GM19043 (cell line): Measurements from ENCODE around the gene CPA1.
"Not testable (repeated sequence)": the region's sequence is repeated elsewhere in the genome, so short reads cannot be mapped to it uniquely, and the experiment has no call there.

Experiments
- ATAC-seq: cut with Tn5 transposase; IDR thresholded peaks from one replicate; pipeline ENCODE4 v1.9.1; 2021; ENCODE audit warnings: low read depth; ENCODE audit not compliant: unreplicated experiment

CPA1 gene

DNA sequence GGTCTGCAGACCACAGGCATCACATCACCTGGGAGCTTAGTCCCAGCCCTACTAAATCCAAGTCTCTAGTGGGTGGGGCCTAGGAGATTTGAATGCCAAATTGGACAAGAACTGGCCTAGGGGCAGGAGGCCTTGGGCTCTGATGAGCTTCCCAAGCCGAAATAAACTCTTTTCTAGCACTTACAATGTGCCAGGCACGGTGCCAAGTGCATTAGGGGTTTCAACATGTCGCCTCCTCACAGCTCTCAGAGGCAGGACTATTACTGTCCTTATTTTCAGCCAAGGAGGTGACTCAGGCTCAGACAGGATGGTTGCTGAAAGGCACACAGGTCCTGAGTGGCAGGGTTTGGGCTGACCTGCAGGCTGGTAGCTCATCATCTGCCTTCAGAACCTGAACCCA, 9.2 kb upstream of the CPA1 start:
- ATAC-seq: no peak

DNA sequence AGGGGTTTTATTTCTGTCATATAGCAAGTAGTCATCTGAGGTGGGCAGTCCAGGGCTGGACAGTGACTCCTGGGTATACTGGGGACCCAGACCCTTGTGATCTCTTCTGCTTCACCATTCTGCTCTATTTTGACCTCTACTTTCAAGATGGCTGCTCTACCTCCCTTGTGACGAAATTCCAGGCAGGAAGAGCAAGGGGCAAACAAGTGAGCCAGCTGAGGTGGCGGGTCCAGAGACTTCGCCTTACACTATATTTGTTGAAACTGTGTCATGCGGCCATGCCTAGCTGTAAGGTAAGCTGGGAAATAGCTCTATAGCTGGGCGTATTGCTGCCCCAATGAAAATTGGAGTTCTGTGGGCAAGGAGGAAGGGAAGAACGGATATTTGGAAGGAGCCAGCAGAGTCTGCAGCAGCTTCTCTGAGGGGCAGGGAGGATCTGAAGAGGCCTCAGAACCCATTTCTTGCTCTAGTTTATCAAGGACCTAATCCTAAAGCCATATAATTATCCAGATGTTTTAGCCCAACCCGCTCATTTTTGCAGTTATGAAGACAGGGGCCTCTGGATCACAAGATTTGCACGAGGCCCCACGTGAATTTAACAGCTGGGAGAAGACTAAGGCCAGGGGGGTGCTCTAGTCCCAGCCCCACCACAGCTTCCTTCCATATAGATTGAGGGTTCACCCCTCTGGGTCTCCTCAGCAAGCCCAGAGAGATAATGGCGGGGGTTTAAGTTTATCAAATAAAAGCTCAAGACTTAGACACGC, 7.7 kb upstream of the CPA1 start:
- ATAC-seq: no peak

DNA sequence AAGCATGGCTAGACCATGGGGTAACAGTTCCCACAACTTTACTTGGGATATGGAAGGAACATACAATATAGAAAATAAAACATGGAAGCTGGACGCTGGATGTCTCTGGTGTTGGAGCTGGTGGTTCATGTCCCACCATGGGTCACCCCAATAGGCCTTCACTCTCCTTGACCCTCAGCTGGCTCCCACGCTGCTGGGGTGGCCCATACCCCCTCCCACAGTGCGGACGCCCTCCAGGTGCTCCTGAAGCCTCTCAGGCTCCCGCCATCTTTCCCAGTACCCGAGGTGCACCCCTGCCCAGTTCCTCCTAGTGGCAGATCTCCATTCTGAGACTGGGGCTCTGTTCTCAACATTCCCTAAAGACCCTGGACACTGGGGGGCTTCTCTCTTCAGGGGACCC, 5.8 kb upstream of the CPA1 start:
- ATAC-seq: no peak

DNA sequence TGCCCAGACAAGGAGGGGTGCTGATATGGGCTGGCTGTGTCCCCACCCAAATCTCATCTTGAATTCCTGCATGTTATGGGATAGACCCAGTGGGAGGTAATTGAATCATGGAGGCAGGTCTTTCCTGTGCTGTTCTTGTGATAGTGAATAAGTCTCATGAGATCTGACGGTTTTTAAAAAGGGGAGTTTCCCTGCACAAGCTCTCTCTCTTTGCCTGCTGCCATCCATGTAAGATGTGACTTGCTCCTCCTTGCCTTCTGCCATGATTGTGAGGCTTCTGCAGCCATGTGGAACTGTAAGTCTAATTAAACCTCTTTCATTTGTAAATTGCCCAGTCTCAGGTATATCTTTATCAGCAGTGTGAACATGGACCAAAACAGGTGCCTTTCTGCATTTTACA, 3.8 kb upstream of the CPA1 start:
- ATAC-seq: not testable (repeated sequence)

DNA sequence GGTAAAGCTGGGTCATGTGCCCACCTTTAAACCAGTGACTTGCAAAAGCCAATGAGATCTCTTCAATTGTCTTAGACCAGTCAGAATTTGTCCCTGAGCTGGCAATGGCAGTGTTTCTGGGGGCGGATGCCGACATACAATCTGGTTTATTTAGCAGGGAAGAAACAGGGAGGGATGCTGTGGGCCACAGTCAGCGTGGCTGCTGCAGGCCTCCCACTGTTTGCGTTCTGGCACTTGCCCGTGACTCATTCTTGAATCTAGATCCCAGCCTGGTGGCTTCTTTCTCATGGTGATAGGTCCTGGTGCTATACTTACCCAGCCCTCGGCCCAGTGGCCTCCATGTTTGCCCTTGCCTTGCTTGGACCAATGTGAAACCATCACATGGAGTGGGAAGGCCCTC, 3.1 kb upstream of the CPA1 start:
- ATAC-seq: no peak

DNA sequence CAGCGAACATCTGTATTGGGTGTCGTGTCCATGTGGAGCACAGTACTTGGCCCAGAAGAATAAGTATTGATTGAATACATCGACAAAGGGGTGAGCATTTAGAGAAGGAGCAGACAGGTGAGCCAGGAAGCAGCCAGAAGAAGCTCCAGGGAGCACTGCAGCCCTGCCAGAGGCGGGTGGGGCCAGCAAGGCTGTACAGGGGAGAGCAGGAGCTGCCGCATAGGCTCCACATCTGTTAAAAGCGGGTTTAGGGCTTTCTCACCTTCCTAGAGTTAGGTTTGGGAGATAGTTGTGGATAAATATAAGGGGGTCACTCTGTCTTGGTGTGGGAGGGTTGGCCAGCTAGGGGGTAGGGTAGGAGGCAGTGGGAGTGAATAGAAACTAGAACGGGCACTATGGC, 1.3 kb upstream of the CPA1 start:
- ATAC-seq: no peak

DNA sequence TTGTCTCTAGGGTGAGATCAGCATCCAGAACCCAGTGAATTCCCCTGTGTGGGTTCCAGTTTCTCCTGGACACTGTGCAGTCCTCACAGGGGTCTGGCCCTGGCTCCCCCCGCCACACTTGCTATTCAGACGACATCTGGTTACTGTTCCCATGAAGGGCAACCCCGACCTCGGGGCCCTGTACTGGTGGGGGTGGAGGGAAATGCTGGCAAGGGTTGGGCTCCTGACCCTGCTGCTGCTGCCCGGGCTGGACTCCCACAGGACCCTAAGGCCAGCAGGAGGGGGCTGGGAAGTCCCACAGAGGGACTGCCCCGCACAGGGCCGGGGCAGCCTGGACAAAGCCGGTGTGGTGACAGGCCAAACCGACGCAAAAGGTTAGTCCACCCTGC, 768 bp upstream of the CPA1 start:
- no peak for ATAC-seq

DNA sequence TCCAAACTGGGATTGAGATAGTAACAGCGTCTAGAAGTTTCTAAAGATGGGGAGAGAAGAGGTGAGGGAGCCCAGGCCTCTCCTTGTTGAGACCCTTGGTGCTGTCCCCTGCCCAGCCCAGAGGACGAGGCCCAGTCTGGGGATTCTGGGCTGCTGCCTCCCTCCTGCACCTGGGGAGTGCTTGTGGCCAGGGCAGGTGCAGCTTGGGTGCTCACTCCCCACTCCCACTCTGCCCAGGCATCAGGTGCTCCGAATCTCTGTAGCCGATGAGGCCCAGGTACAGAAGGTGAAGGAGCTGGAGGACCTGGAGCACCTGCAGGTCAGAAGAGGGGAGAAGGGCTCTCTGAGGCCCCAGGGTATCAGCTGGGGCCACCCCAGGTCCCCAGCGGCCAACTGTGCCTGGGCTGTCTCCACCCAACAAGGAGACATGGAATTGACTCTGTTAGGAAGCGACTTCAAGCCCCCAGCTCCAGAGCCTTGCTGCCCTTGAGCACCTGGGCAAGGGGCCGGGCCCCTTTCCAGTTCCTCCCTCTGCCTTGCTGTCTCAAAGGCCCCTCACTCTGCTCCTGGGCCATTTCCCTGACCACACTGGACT, 664 bp downstream of the CPA1 start:
- ATAC-seq: no peak

DNA sequence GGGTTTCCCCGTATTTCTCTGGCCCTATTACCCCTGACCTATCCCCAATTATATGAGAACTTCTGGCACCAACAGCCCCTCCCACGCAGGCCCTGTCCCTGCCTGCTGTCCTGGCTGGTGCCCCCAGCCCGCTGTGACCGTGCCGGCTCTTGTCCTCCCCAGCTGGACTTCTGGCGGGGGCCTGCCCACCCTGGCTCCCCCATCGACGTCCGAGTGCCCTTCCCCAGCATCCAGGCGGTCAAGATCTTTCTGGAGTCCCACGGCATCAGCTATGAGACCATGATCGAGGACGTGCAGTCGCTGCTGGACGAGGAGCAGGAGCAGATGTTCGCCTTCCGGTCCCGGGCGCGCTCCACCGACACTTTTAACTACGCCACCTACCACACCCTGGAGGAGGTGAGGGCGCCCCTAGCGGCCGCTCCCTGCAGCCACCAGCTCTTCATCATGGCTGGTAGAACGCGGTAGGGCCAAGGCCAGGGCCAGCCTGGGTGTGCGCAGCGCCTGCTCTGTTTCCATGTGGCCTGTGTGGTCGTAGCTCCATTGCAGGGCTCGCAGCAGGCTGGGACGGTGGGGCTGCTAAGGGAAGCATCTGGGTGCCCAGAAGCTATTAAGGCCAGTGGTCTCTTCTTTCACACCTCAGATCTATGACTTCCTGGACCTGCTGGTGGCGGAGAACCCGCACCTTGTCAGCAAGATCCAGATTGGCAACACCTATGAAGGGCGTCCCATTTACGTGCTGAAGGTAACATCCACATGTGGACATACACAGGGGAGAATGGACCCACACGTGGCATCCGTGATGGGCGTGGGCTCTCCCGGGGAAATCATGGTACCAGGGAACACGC, 1.4 kb downstream of the CPA1 start:
- ATAC-seq: no peak

DNA sequence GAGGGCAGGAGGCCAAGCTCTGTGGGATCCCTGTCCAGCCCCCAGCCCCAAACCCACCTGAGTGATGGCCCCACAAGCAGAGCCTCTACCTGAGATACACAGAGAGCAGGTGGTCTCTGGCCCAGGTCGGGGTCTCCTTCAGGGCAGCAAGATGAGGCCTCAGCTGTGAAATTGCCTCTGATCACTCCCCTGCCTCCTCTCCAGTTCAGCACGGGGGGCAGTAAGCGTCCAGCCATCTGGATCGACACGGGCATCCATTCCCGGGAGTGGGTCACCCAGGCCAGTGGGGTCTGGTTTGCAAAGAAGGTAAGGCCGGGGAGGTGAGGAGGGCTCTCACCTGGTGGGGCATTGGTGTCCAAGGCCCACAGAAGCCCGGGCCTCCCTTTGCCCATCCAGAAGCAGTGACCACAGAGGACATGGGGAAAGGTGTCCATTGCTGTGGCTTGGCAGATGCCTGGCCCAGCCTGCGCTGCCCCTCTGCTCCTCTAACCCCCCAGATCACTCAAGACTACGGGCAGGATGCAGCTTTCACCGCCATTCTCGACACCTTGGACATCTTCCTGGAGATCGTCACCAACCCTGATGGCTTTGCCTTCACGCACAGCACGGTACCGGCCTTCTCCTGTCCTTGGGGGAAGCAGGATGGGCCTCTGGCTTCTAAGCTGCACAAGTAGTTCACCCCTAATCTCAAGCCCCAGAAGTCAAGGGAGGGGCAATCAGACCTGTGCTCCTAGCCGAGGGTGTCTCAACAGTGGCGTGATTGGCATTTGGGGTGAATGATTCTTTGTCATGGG, 3.1 kb downstream of the CPA1 start:
- no peak for ATAC-seq

DNA sequence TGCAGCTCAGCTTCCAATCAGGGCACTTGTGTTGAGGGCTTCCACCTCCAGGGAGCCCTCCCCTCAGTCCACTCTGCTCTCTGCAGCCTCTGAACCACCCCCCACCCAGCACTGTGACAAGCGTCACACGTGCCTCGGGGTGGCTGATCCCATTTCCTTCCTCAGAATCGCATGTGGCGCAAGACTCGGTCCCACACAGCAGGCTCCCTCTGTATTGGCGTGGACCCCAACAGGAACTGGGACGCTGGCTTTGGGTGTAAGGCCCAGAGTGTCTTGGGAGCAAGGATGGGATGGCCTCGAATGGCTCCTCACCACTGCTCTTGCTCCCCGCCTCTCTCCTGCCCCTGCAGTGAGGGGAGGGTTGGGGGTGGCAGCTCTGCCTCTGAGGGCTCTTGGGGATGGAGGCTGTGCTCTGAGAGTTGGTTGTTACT, 4.1 kb downstream of the CPA1 start:
- no peak for ATAC-seq

DNA sequence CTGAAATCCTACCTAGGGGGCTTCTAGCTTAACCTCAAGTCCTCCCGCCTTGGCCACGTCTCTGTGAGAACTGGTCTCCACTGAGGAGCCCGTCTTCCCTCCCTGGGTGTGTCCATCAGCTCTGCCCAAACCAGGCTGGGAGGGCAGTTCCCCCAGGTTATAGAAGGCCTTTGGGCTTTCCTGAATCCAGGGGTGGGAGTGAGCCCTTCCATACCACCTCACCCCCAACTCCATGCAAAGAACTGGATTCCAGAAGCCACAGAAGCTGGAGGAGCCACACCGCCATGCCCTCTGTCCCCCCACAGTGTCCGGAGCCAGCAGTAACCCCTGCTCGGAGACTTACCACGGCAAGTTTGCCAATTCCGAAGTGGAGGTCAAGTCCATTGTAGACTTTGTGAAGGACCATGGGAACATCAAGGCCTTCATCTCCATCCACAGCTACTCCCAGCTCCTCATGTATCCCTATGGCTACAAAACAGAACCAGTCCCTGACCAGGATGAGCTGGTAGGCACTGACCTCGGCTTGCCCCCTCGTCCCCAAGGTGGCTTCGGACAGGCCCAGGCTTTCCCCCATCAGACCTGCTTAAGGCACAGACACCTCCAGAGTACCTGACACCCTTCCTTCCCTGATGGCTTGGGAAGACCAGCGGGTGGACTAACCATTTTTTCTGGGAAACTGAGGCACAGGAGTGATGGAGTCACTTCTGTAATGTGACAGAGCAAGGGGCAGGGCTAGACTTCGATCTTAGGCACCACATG, 4.7 kb downstream of the CPA1 start:
- ATAC-seq: no peak

DNA sequence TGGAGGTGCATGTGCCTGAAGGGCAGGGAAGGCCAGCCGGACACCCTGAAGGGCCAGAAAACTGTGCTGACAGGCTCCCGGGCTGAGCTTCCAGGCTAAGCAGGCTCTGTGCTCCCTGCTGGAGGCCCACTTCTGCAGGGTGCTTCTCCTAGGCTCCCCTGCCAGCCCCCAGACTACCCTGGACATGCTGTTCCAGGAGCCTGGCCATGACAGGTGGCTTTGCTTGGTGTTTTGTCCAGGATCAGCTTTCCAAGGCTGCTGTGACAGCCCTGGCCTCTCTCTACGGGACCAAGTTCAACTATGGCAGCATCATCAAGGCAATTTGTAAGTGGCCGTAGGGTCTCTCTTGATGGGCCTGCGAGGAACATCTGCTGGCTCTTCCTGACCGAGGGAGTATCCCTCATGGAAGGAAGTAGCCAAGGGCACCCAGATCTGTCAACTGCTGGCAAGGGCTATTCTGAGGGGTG, 5.3 kb downstream of the CPA1 start:
- no peak for ATAC-seq

DNA sequence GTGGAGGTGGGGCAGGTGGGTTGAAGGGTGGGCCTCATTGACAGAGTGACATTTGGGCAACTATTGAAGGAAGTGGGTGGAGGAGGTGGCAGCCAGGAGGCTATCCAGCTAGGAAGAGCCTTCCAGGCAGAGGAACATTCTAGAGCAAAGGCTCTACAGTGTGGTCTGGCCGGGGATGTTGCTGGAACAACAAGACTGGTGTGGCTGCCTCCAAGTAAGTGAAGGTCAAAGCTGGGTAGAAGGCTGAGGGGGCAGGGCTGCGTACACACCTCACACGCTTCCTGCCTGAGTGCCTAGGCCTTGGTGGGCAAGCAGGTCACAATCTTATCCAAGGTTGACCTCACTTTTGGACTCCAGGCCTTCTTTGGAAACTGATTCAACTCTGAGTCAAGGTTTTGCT, 6.6 kb downstream of the CPA1 start:
- no peak for ATAC-seq

DNA sequence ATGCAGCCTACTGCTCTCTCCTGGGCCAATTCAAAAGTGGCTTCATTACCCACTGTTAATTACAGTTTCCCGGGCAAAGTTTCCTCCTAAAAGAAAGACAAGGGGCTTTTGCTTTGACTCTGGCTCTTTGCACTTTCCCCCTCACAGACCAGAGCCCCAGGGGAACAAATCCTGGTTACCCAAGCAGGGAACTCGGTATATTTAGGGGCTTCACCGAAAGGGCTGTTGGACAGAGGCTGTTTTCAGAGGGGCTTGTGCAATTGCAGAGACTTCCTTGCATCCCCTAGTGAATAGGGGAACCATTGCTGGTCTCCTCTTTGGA, 7.0 kb downstream of the CPA1 start:
- ATAC-seq: no peak

DNA sequence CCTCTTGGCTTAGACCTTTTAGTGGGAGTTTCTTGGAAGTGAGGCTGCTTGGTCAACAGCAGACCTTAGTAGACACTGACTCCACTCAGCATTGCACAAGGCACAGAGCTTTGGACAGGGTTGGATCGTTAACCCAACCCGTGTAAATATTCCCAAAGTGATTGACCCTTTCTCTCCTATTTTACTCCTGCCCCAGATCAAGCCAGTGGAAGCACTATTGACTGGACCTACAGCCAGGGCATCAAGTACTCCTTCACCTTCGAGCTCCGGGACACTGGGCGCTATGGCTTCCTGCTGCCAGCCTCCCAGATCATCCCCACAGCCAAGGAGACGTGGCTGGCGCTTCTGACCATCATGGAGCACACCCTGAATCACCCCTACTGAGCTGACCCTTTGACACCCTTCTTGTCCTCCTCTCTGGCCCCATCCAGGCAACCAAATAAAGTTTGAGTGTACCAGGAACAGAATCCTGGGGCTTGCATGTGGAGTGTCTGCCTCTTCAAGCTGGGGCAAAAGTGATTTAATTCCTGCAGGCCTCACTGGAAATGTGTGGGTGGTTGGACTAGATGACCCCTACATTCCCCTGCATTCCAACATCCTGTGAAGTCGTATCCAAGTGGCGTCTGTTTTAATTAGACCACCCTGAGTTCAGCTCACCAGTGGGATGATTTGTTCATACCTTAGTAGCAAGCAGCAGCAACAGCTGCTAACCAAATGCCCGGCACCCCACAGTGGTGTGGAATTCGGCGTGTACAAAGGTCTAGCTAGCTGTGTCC, 7.5 kb downstream of the CPA1 start:
- no peak for ATAC-seq

DNA sequence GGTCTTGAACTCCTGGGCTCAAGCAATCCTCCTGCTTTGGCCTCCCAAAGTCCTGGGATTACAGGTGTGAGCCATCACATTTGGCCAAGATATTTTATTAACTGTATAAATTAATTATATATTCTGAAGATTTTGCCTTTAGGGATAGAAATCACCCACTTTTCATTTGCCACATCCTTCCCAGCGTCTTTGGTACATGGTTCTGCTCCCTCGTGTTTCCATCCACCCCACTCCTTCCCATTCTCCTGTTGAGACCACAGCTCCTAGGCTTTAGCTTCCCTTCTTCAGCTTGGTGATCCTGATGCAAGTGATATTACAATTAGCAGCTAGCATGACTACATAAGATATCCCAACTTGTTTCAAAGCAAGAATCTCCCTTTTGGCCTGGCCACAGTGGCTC, 8.4 kb downstream of the CPA1 start:
- no peak for ATAC-seq

DNA sequence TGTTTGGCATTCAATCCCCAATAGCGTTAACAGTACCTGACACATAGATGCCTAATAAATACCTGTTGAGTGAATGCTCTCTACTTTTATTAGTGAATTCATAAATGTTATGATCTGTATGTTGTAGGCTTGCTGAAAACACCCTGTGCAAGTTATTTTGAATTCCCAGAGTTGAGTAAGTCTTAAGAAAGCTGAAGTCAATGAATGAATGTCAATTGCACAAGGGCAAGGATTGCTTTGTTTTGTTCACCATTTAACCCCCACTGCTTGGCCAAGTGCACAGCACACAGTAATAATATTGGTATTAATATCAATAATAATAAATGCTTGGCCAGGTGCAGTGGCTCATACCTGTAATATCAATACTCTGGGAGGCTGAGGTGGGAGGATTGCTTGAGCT, 10.2 kb downstream of the CPA1 start:
- no peak for ATAC-seq

DNA sequence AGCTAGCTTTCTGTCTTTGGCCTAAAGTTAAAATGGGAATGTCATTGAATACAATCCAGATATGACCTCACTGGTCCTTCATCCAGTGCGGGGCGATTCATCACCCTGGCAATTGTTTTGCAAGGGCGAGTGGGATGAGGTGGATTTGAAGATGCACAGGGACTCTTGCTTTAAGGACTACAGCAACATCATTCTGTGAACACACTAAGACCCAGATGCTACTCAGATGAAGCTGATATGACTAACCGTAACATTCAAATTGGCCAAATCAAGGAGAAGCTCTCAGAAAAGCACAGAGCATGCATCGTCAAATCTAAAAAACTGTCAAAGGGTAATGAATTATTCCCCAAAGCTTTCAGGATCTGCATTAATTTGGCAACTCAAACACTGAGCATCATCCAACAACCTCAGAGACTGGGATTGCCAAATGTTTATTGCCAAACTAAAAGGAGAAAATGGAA, 12.8 kb downstream of the CPA1 start:
- no peak for ATAC-seq
